Colonic mucosa (tissue), 4 donors: ENCODE results near the gene PLXNB2. TPM values are rescaled to one million over a fixed set of nuclear protein-coding genes. Genes with fewer than 3 reads are reported as not detected.
A peak's percentile ranks its signal among the peaks of the same experiment; 100 is the strongest.

Experiments used
- DNase-seq: peaks from one replicate; pipeline ENCODE4 v3.0.0-alpha.2; 2020
- H3K27ac ChIP-seq: fragments of 200-600 bp; one replicate; pipeline ENCODE4 v1.8.0; 2021
- H3K27me3 ChIP-seq: fragments of 200-600 bp; one replicate; pipeline ENCODE4 v1.8.0; 2021
- H3K36me3 ChIP-seq: fragments of 200-600 bp; one replicate; pipeline ENCODE4 v1.8.0; 2021
- H3K4me1 ChIP-seq: fragments of 200-600 bp; one replicate; pipeline ENCODE4 v1.8.0; 2021; ENCODE audit warnings: mild to moderate bottlenecking
- H3K4me3 ChIP-seq: fragments of 200-600 bp; one replicate; pipeline ENCODE4 v1.8.0; 2021
- H3K9ac ChIP-seq, 2 donors: one replicate each; pipeline ENCODE4 v1.7.0; 2013; ENCODE audit warnings: control low read depth in 2 of 2, low read depth in 2 of 2, low read length in 2 of 2
- H3K9me3 ChIP-seq: fragments of 200-600 bp; one replicate; pipeline ENCODE4 v1.8.0; 2021
- CTCF ChIP-seq: fragments of 200-600 bp; IDR thresholded peaks from one replicate; pipeline ENCODE4 v1.8.0; 2022; ENCODE audit warnings: antibody characterized with exemption, mild to moderate bottlenecking
- intact Hi-C: fragments of 100-400 bp; cut with DNase I; formaldehyde crosslinking; loops from one replicate; pipeline ENCODE4 v1.14.1; 2022
- total RNA-seq, 2 donors: library from RNA; stranded (reverse); fragmentation: NEBNext Ultra II Directional in 1 of 2; extraction: Animal tissue kit (Norgen Biotek cat#: 25700) in 1 of 2; gene quantifications; one replicate each; pipeline ENCODE4 v1.2.1, GENCODE V29; 2021
- donor health status: healthy.
- donor health status: DM: no; HTN: no; CAD: no.
- donor health status: DM: no; HTN: no; CAD: no.

The PLXNB2 gene
- total RNA-seq, 2 donors from 2014 or later = 270 to 339 TPM

GRCh38 chr22:50278461-50278860, 29.0 kb downstream of the PLXNB2 start:
- H3K4me3 ChIP-seq = no peak overlapping the region
- H3K27me3 ChIP-seq = no peaks in the 10 kb centered on the region
- DNase-seq = no peak
- H3K9me3 ChIP-seq = no peaks in the 10 kb centered on the region
- peaks cover 46% of the 10 kb centered on the region for H3K36me3 ChIP-seq
- intact Hi-C loops = loop anchor here (5.0 kb wide), 1 partner anchor 64 kb away; the partner anchor contains the start of gene PPP6R2
- TF ChIP-seq CTCF = no peak
- H3K4me1 ChIP-seq = no peaks in the 10 kb centered on the region
- no peak overlapping the region for H3K9ac ChIP-seq
- no peak overlapping the region for H3K27ac ChIP-seq

- Histone ChIP-seq H3K27me3 (no peaks in the 10 kb centered on the region), H3K4me1 (no peaks in the 10 kb centered on the region), H3K9me3 (no peaks in the 10 kb centered on the region), H3K36me3 (peaks cover 46% of the 10 kb centered on the region), H3K9ac (no peak overlapping the region), H3K27ac (no peak overlapping the region), H3K4me3 (no peak overlapping the region)
- no peak for TF ChIP-seq CTCF
- no peak for DNase-seq
- intact Hi-C loops = loop anchor here (5.0 kb wide), 1 partner anchor 65 kb away; the partner anchor contains the start of gene PPP6R2
Observed at GRCh38 chr22:50277761-50278160, 29.7 kb downstream of the PLXNB2 start.

- no peak overlapping the region for H3K9ac ChIP-seq
- no peak overlapping the region for H3K4me3 ChIP-seq
- intact Hi-C loops = loop anchor here (5.0 kb wide), 1 partner anchor 66 kb away; the partner anchor contains the start of gene PPP6R2
- peaks cover 8% of the 10 kb centered on the region for H3K27me3 ChIP-seq
- peak; percentile 74 for DNase-seq
- H3K27ac ChIP-seq = no peak overlapping the region
- no peaks in the 10 kb centered on the region for H3K9me3 ChIP-seq
- H3K4me1 ChIP-seq = peaks cover 8% of the 10 kb centered on the region
- TF ChIP-seq CTCF = peak; percentile 71
- peaks cover 36% of the 10 kb centered on the region for H3K36me3 ChIP-seq
Observed at GRCh38 chr22:50276143-50276542, 31.3 kb downstream of the PLXNB2 start.

- no peak overlapping the region for H3K4me3 ChIP-seq
- no peak for DNase-seq
- H3K9me3 ChIP-seq = no peaks in the 10 kb centered on the region
- H3K27me3 ChIP-seq = peaks cover 13% of the 10 kb centered on the region
- intact Hi-C loops = loop anchor here (2.0 to 5.0 kb wide), 2 partner anchors 51 to 67 kb away; partner anchors contain the start of genes DENND6B and PPP6R2
- TF ChIP-seq CTCF = no peak
- H3K9ac ChIP-seq = no peak overlapping the region
- peaks cover 28% of the 10 kb centered on the region for H3K36me3 ChIP-seq
- H3K27ac ChIP-seq = no peak overlapping the region
- H3K4me1 ChIP-seq = peaks cover 15% of the 10 kb centered on the region
Observed at GRCh38 chr22:50275181-50276055, 32.0 kb downstream of the PLXNB2 start.

GRCh38 chr22:50274771-50275170, 32.7 kb downstream of the PLXNB2 start:
- H3K4me3 ChIP-seq = no peak overlapping the region
- intact Hi-C loops = loop anchor here (2.0 to 5.0 kb wide), 2 partner anchors 52 to 68 kb away; partner anchors contain the start of genes DENND6B and PPP6R2
- no peak for DNase-seq
- peaks cover 27% of the 10 kb centered on the region for H3K36me3 ChIP-seq
- peaks cover 15% of the 10 kb centered on the region for H3K27me3 ChIP-seq
- peaks cover 16% of the 10 kb centered on the region for H3K4me1 ChIP-seq
- no peak overlapping the region for H3K9ac ChIP-seq
- TF ChIP-seq CTCF = no peak
- no peak overlapping the region for H3K27ac ChIP-seq
- H3K9me3 ChIP-seq = no peaks in the 10 kb centered on the region
